GM19025 (cell line): ENCODE data around the gene GALNT2.

Source experiments
- ATAC-seq: cut with Tn5 transposase; IDR thresholded peaks from one replicate; pipeline ENCODE4 v1.9.1; 2021; ENCODE audit warnings: mild to moderate bottlenecking, low read depth, moderate library complexity; ENCODE audit not compliant: unreplicated experiment

The GALNT2 gene

GRCh38 chr1:230070321-230071208 lies 3.5 kb downstream of the GALNT2 start:
- ATAC-seq, result no peak

GRCh38 chr1:230071316-230071715 lies 4.3 kb downstream of the GALNT2 start:
- no peak for ATAC-seq

GRCh38 chr1:230072296-230072695 lies 5.3 kb downstream of the GALNT2 start:
- ATAC-seq, result no peak

GRCh38 chr1:230072866-230073265 lies 5.8 kb downstream of the GALNT2 start:
- no peak for ATAC-seq

- no peak for ATAC-seq
Observed at GRCh38 chr1:230073371-230074035, 6.5 kb downstream of the GALNT2 start.

GRCh38 chr1:230074270-230074669 lies 7.2 kb downstream of the GALNT2 start:
- ATAC-seq, result no peak

GRCh38 chr1:230074762-230075161 lies 7.7 kb downstream of the GALNT2 start:
- no peak for ATAC-seq

GRCh38 chr1:230076121-230076520 lies 9.1 kb downstream of the GALNT2 start:
- no peak for ATAC-seq

GRCh38 chr1:230077011-230077410 lies 10.0 kb downstream of the GALNT2 start:
- ATAC-seq, result no peak

GRCh38 chr1:230077436-230078213 lies 10.6 kb downstream of the GALNT2 start:
- no peak for ATAC-seq

- ATAC-seq, result no peak
Observed at GRCh38 chr1:230079199-230080024, 12.4 kb downstream of the GALNT2 start.

- ATAC-seq, result no peak
Observed at GRCh38 chr1:230080822-230081221, 13.8 kb downstream of the GALNT2 start.

- no peak for ATAC-seq
Observed at GRCh38 chr1:230081751-230082150, 14.7 kb downstream of the GALNT2 start.

GRCh38 chr1:230082211-230082610 lies 15.2 kb downstream of the GALNT2 start:
- no peak for ATAC-seq

GRCh38 chr1:230083053-230083452 lies 16.0 kb downstream of the GALNT2 start:
- ATAC-seq, result no peak

GRCh38 chr1:230083746-230084407 lies 16.8 kb downstream of the GALNT2 start:
- no peak for ATAC-seq

GRCh38 chr1:230084408-230085177 lies 17.6 kb downstream of the GALNT2 start:
- ATAC-seq, result no peak

GRCh38 chr1:230085178-230085515 lies 18.1 kb downstream of the GALNT2 start:
- ATAC-seq, result no peak

- ATAC-seq, result no peak
Observed at GRCh38 chr1:230086151-230086550, 19.1 kb downstream of the GALNT2 start.
